Stimulated activated CD4-positive, alpha-beta T cell treated with anti-CD3 and anti-CD28 coated beads, Interleukin-4, amount 100 ng/mL, for 1 hour (primary cell): ENCODE data around the gene PSMA6.
"Not testable (repeated sequence)": the region's sequence is repeated elsewhere in the genome, so short reads cannot be mapped to it uniquely, and the experiment has no call there.

Experiments used
- DNase-seq: peaks from one replicate; pipeline ENCODE4 v3.0.0-alpha.2; 2020

PSMA6 gene

GRCh38 chr14:35292051-35292769 is at the start of gene PSMA6:
Gene PSMA6 (plus strand): TSS chr14:35292382. CDS start chr14:35292477, 95 bp downstream.
- DNase-seq = peak; percentile 98

- no peak for DNase-seq
These were observed 49.4 kb upstream of the PSMA6 start for GRCh38 chr14:35242599-35243311.

GRCh38 chr14:35243956-35244355 is 48.2 kb upstream of the PSMA6 start:
- no peak for DNase-seq

GRCh38 chr14:35244542-35244941 is 47.6 kb upstream of the PSMA6 start:
- DNase-seq = no peak

DNA sequence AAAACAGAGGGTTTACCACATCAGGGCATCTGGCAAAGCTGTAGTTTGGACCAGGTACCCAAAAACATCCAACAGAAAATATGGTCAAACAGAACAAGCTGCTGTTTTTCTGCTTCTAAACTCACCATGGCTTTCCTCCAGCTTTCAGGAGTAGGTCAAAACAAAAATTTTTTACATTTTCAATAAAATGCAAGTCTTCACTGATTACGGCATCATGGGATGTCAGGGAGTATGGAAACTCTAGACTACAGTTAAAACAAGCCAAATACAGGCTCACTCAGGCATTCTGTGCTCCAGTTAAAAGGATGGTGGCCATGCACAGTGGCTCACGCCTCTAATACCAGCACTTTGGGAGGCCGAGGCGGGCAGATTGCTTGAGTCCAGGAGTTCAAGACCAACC is 47.1 kb upstream of the PSMA6 start:
- DNase-seq = no peak

DNA sequence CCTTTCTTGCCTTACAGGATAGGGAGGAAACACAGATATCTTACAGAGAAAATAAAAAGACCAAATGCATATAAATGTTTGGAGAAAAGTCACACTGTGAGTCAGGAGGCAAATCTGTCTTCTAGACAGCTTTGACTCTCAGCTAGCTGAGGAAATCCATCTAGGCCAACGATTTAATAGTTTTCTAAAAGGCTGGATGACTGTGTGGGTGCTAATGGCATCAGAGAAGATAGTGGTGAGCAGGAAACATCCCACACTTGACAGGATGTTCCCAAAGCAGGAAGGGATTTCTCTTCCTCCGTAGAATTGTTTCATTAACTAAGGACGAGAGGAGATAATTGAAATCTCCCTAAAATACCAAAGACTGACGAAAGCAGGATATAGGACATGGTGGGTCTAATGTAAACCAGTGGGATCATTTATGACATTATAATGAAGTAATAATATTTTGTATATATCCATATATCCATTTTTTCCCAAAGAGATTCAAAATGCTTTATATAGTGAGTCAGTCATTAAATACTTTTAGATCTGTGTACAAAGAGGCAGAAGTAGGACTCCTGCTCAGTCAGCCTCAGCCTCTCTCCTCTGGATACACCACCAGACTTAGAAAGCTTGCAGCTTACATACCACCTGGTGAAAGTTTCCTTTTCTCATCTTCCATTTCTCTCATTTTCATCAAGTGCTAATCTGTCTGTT is 44.3 kb upstream of the PSMA6 start:
- DNase-seq = no peak

GRCh38 chr14:35248476-35248788 is 43.8 kb upstream of the PSMA6 start:
- no peak for DNase-seq

DNA sequence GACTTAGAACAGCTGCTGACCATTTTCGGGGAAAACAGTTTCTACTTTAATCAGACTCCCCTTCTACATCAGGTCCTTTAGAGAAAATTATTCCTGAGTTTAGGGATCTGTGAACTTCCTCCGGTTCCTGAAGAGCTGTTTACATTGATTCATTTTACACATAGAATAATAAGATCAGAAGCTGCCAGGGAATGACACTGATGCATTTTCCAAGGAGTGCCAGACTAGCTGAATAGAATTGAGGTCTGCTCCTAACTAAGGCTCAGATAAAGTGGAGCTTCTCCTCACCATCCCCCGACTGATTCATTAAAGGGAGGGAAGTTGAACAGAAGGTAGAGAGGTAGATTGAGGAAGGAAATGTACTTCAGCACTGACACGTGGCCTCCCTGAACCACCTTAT is 41.9 kb upstream of the PSMA6 start:
- DNase-seq = no peak

DNA sequence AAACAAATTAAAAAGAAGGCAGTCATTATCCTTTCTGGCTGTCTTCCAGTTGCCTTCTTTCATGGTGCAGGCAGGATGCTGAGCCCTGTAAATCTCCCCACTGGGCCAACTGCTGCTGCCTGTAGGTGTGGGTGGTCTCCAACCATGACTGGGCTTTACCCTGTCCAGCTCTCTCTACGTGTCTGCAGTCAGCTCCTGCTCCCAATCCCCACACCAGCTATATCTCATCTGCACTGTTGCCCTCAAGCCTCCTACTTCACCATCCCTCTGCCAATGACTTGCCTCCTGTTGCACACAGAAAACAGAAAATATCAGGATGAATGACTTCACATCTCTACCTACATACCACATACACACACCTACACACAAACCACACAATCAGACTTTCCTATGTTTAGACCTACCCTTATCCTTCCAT is 39.7 kb upstream of the PSMA6 start:
- no peak for DNase-seq

DNA sequence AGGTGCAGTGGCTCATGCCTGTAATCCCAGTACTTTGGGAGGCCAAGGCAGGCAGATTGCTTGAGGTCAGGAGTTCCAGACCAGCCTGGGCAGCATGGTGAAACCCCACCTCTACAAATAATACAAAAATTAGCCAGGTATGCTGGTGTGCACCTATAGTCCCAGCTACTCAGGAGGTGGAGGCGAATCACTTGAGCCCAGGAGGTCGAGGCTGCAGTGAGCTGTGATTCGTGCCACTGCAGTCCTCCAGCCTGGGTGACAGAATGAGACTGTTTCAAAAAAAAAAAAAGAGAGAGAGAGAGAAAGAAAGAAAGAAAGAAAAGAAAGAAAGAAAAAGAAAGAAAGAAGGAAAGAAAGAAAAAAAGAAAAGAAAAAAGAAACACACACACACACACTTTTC is 39.1 kb upstream of the PSMA6 start:
- DNase-seq = not testable (repeated sequence)

- not testable (repeated sequence) for DNase-seq
These were observed 38.1 kb upstream of the PSMA6 start for GRCh38 chr14:35254034-35254622.

GRCh38 chr14:35254736-35255135 is 37.4 kb upstream of the PSMA6 start:
- DNase-seq = no peak

DNA sequence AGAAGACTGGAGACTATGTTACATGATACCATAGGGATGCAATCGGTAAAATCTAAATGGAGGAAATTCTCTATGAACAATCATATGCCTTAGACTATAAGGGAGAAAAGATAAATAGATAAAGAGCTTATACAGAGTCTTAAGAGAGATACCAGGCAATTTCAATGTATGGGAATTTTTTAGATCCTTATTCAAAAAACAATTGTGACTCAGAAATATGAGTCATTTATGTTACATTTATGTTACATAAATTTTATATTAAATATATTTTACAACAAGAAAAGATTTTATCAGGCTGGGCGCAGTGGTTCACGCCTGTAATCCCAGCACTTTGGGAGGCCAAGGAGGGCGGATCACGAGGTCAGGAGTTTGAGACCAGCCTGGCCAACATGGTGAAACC is 36.5 kb upstream of the PSMA6 start:
- no peak for DNase-seq

- DNase-seq = no peak
These were observed 34.4 kb upstream of the PSMA6 start for GRCh38 chr14:35257809-35258208.

DNA sequence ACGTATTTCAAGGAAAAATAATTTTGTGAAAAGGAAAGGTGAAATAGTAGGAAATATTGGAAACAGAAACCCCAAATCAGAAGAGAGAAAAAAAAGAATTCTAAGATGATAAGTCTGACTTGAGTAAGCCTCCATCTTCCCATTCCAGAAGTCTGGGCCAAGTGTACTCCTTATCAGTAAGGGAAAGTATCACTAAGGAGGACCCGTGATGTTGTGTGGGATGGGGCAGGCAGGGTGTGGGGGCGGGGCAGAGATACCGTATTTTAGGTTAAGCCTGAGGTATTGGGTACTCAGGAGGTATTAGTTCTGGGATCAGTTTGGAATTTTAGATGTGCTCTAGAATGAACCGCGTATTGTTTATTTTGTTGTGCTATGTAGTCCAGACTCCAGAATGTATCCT is 33.8 kb upstream of the PSMA6 start:
- no peak for DNase-seq

DNA sequence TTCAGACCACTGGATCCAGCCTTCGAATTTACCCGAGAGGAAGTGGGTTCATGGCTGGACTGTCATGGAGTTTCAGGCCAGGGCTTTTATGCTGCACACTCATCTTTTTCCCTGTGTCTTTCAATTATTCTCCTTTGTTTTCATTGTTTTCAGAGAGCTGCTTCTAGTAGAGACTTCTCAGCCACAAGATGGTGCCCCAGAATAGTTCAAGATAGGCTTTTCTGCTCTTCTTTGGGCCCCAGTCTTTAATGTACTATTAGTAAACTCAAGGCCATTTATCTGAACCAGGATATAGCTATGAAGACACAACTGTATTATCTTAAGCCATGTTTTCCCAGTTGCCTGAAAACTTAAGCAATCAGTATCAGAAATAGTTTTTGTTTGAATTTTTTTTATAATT is 30.4 kb upstream of the PSMA6 start:
- no peak for DNase-seq

- no peak for DNase-seq
These were observed 29.7 kb upstream of the PSMA6 start for GRCh38 chr14:35262436-35262835.

DNA sequence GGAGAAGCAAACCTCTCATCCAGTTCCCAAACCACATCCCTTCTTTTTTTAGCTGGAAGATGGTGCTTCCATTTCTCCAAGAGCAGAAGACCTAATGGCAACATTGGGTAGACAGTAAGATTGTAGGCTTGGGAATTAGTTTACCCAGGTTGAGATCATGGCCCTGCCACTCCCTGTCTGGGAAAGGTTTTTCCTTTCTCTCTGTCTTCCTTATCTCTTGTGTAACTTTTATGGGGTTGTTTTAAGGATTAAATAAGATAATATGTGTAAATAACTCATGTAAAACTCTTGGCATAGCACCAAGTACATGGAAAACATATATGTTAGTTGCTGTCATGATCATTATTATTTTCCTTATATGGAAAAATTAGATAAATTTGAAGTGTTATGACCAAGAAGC is 23.2 kb upstream of the PSMA6 start:
- DNase-seq = no peak

DNA sequence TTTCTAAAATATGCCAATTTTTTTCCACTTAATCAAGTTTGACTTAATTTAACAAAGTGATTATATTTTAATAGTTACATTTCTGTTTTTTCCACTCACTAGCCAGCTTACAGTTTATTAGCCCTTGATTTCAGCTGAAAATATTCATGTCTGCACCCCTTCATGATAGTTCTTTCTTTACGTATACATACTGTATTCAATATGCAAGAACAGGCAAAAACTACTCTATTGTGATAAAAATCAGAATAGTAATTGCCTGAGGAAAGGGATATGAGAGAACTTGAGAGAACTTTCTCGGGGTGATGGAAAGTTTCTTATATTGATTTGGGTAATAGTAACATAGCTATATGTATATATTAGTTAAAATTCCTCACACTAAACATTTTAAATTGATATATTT is 17.4 kb upstream of the PSMA6 start:
- no peak for DNase-seq

DNA sequence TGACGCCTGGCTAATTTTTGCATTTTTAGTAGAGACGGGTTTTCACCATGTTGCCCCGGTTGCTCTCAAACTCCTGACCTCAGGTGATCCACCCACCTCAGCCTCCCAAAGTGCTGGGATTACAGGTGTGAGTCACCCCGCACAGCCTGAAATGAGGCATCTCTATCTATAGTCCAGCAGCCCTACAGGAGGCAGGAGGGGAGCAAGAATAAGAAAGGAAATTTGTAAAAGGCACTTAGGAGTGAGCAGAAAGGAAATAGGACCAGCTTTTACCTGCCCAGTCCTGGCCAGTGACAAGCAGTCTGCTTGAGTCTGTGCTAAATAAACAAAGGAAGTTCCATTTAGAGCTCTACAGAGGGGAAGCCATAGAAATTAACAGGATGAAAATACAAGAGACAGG is 15.0 kb upstream of the PSMA6 start:
- no peak for DNase-seq

DNA sequence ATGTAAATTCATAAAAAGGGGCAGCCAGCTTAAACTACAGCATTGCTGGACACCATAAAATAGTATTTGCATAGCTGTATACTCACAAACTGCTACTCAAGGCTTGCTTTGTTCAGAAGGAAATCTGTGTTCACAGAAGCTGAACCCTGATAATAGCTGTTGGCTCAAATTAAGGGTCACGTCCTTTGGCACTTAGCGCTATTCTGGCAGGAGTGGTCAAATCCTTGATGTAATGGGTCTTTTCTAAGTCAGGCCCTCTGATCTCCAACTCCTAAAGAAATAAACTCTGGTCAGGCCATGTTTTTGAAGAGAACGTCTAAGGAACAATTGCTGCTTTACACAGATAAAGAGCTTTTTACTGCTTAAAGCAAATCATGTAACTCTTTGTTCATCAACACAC is 12.8 kb upstream of the PSMA6 start:
- no peak for DNase-seq

DNA sequence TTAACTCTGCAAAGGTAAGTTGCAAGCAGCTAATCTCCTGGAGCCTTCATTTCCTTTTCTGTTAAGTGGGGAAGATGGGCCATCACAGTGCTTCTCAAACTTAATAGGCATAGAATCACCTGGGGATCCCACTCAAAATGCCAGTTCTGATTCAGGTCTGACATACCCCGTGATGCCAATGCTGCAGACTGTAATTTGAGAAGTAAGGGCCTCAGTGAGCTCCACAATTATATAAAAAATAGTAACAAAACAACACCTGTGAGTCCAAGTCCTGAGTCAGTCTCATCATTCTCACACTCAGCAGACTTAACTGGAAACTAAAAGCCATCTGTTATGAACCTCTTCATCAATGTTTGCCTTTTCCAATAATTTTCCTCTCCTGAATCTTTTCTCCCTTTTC is 10.8 kb upstream of the PSMA6 start:
- DNase-seq = no peak

GRCh38 chr14:35284506-35284905 is 7.7 kb upstream of the PSMA6 start:
- DNase-seq = no peak
